DMS114 treated with DMSO at 0.1 percent for 48 hours (cell line): ENCODE measurements around the gene MYH1.
"Not testable (repeated sequence)": the region's sequence is repeated elsewhere in the genome, so short reads cannot be mapped to it uniquely, and the experiment has no call there.

ENCODE experiments used
- DNase-seq: peaks from one replicate; lab custom pipeline; 2025; ENCODE audit not compliant: unreplicated experiment; lab: John Stamatoyannopoulos, UW

Gene MYH1

DNA sequence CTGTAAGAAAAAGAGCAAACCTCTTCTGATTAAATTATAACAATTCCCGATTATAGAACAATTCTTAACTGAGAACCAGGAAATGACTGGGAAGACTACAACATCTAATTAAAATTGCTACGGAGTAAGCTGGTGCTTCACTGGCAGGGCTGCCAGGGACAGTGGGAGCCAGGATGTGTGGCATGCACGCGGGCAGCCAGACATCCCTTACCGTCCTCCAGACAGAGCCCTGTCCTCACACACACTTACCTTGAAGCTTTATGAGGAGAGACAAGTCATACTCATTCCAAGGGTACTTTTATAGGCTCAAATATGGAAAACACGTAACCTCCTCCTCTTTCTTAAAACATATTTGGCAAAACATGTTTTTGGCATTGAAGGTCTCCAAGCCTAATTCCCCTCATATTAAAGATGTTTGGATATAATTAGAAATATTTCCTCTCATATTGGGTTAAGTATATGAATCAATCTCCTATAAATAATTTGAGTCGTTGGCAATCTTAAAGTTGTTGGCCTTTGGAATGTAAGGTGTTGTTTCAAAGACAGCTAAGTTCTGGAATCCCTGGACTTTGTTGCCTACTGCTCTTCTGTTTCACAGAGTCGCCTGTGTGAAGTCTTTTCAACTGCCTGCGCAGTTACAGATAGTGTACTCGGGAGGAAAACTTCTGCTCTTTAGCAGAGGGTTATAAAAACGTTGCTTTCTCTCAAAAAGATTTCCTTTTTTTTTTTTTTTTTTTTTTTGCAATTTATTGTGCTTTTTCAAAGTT, at the start of gene MYH1:
MYH1 (minus strand) TSS at position 272 of the 767 bp plus-strand sequence. CDS start 1,900 bp downstream, outside the sequence.
- DNase-seq = no peak

DNA sequence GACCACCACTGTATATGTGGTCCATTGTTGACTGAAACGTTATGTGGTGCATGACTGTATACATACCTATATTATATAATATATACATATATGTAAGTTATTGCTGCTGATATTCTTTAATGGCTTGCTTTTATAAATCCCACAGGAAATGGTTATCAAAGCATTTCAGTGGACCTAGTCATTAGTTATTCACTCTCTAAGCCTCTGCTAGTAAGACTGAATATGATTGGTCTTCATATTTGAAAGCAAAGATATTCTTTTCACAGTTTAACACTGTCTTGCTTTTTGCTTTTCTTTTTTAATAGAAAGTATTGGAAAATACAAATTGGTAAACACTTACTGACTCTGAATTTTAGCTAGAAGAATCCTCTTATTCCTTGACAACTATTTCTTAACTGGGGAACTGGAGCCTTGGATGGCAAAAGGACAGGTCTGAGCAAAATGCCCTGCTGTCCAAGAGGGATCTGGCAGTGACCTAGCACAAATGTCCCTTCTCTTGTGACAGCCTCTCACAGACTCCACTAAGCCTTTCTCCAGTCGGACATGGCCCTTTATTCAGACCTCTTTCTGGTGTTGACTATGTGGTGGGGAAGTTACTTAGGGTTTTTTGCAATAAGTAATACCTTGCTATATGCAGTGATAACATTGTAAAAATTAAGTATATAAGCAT, 45.8 kb upstream of the MYH1 start:
- DNase-seq = no peak

DNA sequence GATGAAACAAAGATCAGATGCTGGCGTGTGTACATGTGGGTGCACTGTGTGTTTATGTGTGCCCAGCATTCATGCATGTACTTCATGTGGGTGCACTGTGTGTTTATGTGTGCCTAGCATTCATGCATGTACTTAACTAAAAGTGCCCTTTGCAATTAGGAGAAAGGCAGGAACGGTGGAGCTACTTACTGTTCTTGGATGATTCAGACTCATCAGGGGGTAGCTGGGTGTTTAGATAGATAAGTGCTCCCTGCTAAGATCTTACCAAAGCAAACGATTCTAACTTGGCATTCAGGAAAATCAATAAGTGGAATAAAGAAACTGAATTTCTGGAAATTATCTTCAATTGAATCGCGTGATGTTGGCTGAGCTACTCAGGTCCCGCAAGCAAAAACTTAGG, 39.7 kb upstream of the MYH1 start:
- no peak for DNase-seq

DNA sequence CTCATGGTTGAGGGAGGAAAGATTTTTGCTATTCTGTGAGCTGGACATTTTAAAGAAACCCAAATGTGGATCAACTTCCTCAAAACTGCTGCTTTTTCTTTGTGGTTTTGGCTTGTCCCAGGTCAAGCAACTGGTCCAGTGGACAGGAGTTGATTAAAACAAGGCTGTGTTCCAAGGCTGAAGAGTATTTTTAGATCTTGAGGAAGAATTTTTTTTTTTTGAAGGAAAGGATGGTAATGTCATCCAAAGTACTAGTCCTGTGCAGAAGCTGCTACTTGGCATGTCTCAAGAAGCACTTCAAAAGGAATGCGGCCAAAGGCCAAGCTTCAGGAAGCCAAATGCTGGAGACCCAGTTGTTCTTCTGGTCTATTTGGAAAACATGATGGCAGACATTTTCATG, 39.1 kb upstream of the MYH1 start:
- no peak for DNase-seq

DNA sequence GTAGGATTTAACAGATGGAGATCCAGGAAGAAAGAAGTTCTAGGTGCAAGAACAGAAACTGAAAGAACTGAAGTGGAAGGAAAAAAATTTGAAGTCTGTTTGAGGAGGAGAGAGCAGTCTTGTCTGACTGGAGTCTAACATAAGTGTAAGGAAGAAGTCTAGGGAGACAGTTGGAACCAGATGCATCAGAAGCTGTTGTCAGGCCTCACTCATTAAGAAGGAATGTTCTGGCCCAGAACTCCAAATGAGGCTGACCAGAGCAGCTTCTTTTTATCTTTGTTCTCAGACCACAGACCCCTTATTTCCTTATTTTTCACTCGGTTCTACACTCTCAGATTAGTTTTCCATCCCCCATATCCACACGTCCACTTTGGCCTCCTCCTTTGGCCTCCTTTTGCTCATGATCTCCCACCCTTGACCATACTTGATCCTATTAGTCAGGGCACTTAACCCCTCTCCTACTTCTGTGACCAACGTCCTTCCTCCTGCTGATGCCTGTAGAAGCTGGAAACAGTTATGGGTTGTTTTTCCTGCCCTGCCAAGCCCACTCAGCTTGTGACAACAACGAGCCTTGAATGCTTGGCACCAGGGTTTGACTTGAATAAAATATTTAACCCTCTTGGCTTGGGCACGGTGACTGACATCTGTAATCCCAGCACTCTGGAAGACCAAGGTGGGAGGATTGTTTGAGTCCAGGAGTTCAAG, 38.1 kb upstream of the MYH1 start:
- no peak for DNase-seq

DNA sequence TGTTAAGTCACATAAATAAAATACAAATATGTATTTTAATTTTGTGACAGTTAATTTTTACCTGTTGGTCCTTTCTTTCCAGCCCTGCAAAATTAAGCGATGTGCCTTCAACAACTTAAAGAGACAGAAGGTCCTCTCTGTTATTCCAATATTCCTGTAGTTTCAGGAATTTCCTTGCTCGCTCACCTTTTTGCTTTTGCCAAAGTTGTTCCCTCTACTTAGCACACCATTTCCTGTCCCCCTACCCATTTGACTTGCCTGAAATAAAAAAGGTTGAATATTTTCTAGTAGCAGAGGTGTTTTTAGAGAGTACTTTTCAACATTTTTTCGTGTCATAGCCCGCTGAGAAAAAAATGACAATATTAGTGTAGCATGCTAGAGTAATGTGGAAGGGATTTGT, 31.7 kb upstream of the MYH1 start:
- no peak for DNase-seq

DNA sequence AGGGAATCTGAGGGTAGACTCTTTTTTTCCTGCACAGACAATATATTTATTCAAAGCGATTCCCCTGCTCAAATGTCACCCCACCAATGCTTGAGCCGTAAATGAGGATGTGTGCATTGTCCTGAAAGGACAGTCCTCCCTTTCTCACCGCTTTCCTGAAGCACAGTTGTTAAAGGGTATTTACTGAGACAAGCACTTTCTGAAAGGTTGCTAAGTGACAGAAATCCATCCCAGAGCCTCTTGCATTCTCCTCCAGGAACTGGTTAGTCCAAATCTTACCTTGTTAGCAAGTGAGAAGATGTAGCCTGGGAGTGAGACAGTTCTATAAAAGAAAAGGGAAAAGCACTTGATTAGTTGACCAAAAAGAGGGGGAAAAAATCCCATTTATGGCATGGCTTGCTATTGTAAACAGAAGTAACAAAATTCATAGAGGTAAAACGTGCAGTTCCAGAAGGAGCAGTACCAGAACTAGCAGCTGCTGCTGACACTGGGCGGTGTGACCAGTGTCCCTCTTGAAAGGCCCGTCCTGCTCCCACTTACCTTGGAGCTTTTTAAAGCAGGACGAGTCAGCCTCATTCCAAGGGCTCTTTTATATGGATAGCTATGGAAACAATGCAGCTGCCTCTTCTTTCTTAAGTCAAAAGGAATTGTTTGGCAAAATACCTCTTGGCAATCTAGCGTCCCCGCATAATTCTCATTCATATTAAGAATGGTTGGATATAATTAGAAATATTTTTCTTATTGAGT, 30.9 kb upstream of the MYH1 start, which contains the start of gene MYH2:
MYH2 (minus strand) TSS at position 563 of the 747 bp plus-strand sequence. CDS start 1,738 bp downstream, outside the sequence.
- no peak for DNase-seq

DNA sequence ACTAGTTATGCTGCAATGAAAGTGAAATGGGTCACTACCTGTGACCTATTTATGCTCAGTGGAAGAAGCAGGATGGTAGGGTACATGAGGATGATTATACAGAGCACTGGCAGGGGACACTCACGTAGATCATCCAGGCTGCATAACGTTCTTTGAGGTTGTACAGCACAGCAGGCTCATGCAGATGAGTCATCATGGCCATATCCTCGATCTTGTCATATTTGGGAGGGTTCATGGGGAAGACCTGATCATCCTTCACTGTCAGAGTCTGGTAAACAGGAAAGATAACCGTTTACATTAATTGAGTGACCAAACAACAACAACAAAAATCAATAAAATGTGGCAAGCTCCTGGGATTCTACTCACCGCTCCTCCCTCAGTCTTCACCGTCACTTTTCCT, 29.0 kb upstream of the MYH1 start:
- no peak for DNase-seq

DNA sequence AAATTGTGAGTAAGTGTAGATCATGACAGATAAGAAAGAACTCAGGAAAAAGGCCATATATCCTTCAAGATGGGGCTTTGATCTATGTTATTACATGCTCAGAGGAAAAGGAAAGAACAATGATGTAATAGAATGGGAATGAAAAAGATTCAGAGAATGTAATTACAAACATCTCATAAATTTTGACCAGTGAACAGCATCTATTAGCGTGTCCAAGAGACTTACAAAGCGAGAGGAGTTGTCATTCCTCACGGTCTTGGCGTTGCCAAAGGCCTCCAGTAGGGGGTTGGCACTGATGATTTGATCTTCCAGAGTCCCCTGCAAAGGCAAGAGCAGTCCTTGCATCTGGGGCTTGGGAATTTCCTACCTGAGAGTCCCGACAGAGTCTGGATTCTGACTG, 25.1 kb upstream of the MYH1 start:
- DNase-seq = not testable (repeated sequence)

DNA sequence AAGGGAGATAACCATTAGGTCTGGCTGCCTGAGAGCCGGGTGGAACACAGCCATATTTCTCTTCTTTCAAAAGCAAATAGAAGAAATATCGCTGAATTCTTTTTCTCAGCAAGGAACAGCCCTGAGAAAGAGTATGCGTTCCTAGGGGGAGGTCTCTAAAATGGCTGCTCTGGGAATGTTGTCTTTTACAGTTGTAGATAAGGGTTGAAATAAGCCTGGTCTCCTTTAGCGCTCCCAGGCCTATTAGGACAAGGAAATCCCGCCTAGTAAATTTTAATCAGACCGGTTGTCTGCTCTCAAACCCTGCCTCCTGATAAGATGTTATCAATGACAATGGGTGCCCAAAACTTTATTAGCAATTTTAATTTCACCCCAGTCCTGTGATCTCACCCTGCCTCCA, 22.8 kb upstream of the MYH1 start:
- DNase-seq = not testable (repeated sequence)

DNA sequence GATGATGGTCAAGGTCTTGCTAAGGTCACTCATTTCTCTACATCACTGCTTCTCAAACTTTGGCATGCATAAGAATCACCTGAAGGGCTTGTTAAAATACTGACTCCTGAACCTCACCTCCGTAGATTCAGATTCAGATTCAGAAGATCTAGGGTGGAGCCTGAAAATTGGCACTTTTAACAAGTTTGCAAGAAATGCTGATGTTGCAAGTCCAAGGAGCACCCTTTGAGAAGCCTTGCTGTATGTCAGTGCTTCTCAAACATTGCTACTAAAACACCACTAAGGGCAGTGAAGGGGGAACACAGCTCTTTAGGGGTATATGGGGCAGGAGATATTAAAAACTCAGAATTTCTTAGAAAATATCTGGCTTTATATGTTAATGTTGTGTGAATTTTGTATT, 13.7 kb upstream of the MYH1 start:
- no peak for DNase-seq

DNA sequence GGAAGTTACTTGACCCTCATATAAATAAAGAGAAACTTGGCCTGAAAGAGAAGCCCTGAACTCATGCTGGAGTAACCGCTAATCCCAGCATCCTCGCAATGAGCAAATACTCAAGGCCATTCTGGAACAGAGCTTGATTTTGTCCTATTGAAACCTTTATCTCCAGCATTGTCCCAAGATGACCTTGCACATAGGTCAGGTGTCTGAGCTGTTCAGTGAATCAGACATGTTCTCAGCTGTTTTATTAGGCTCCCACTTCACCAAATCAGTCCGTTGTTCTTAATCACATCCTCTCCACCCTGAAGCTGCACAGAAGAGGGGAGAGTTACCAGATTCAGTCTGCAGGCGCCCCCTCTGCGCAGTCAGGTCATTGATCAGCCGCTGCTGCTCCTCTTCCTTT, 9.1 kb upstream of the MYH1 start:
- no peak for DNase-seq

DNA sequence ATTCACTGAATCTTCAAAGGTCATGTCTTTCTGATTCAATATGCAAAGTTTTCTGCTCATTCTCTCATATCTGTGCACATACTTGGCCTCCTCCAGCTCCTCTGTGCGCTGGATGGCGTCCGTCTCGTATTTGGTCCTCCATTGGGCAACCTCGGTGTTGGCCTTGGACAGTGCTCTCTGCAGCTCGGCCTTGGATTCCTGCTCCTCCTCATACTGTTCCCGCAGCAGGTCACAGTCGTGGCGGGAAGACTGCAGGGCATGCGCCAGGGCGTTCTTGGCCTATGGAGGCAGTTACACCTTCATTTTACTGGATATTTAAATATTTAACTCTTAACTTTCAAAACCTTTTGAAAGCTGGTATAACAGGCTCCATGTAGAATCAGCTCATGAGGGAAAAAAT, 8.2 kb upstream of the MYH1 start:
- no peak for DNase-seq

DNA sequence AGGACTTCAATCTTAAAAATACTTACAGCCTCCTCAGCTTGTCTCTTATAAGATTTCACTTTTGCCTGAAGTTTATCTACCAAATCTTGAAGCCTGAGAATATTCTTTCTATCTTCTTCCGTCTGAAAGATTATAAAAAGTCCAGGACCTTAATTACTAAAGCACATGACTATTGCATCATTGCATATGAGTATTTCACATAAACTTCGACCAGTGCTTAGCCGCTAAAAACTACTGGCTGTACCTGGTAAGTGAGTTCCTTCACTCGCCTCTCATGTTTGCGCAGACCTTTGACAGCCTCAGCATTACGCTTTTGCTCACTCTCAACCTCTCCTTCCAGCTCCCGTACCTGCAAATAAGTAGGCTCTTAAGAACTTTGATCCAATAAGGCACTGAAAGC, 4.7 kb upstream of the MYH1 start:
- DNase-seq = no peak

DNA sequence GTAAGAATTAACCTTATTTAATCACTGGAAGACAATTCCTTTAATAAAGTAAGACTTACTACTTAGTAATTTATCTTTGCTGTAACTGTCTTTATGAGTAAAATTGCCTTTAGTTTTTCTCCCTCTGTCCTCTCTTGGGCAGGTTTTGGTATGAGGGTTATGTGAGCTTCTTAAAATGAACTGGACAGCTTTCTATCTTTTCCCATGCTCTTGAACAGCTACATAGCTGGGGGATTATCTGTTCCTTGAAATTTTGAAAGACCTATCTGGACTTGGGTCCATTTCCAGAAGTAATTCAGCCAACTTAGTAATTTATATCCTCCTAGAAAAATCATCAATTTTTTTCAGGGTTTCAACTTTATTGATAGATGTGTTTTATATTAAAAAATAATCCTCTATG, 3.6 kb upstream of the MYH1 start:
- no peak for DNase-seq

DNA sequence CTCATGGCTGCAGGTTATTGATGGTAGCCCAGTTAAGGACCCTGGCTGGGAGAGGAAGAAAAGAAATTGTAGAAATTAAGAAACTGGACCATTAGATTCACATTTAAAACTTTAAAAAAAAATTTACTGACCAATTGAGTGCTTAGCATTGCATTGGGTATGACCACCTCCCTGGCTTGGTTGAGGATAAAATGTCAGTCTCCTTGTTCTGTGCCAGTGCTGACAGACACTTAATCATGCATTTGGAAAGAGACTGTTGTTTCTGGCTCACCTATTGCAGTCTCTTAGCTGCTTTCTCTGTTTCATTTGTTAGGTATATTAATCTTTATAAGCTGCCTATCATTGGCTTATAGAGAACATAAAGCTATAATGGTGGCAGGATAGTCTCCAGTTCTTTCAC, 1.7 kb downstream of the MYH1 start:
- no peak for DNase-seq

DNA sequence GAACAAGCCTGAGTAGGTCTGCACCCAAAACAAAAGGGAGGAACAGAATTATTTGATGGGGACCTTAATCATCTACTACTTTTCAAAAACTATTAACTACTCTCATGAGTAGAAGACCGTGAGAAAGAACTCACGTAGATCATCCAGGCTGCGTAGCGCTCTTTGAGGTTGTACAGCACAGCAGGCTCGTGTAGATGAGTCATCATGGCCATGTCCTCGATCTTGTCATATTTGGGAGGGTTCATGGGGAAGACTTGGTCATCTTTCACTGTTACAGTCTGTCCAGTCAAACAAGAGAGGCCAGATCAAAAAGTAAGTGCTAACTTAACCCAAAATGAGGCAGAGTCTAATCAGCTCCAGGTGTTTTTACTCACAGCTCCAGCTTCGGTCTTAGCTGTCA, 2.3 kb downstream of the MYH1 start:
- DNase-seq = no peak

DNA sequence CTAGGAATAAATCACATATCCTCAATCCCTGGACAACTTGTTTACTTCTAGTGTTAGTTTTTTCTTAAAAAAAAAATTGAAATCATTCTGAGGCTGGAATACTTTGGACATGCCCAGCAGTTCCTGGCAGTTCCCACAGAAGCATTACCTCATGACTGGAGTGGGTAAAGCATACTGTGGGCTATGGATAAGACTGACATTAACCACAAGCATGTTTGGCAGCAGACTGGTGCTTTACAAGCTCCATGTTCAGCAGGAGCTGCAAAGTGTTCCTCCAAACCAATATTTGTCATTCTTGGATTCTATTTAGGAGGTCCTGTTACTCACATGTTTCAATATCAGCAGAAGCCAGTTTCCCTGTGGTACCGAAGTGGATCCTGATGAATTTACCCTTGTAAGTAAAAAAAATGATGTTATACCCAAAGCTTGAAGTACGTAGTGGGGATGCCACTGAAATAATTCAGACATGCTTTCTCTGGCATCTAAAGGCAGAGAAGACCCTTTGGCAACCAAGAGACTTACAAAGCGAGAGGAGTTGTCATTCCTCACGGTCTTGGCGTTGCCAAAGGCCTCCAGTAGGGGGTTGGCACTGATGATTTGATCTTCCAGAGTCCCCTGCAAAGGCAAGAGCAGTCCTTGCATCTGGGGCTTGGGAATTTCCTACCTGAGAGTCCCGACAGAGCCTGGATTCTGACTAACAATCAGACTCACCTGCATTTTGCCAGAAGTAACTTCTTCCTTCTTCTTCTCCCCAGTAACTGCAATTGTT, 4.9 kb downstream of the MYH1 start:
- no peak for DNase-seq

DNA sequence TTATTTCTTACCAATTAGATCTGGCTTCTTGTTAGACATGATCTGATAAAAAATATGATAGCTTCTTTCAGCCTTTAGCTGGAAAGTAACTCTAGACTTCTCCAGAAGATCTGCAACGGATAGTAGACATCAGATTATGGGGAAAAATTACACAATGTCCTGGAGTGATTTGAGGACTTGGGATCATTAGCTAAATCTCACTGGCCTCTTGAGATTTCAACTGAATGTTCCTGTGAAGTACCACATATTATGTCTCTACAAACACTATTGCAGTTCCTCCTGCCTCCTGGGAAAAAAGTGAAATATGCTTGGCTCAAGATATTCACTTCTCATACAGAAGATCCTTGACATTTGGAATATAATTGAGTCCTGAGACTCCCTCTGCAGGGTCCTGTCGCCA, 5.5 kb downstream of the MYH1 start:
- DNase-seq = no peak

DNA sequence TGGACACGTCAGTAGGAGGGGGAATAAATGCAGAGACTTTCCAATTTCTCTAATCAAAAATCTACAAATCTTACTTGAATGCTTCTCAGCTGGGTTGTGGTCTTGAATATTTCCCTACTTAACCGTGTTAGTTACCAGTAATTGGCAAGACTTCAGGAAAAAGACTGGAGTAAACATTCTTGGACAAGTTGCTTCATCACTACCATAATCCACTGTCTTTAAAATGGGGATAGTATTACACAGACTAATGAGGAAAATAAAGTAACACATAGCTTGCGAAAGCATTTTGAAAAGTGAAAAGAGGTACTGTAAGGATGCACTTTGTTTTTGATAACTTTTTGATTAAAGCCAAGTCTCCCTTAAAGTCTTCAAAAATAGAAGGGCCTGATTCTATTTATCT, 18.4 kb downstream of the MYH1 start:
- no peak for DNase-seq

DNA sequence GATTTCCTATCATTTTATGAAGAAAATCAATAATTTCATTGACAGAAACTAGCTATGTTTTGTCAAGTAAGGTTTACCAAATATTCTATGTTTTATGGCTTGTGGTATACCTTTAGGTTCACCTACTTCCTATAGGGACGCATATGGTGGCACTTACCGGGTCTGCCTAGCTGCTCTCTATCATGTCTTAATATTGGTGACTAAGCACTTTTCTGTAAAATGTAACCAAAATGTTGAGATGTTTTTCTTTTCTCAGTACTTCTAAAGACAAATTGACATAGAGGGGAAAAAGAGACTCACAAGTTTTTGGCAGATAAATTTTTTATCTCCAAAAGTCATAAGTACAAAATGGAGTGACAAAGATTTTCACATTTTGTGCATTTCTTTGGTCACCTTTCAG, 26.3 kb downstream of the MYH1 start:
- DNase-seq = no peak
